GM12878 (cell line): Measurements from ENCODE around the gene TRIP12. TPM values are rescaled to one million over a fixed set of nuclear protein-coding genes. Genes with fewer than 3 reads are reported as not detected.

ENCODE experiments used
- ATAC-seq: fragments of 200-7000 bp; cut with Tn5 transposase; 3 replicates; pipeline ENCODE4 v1.9.1; 2020; ENCODE audit warnings: mild to moderate bottlenecking, moderate library complexity
- BruUV-seq: library from RNA; stranded (reverse); fragments of 400-500 nt; replicated peaks from 2 replicates; lab custom pipeline; 2021; lab: Mats Ljungman, UMichigan
- CTCF ChIA-PET: fragments of 300-600 bp; sonication (Branson Sonifier 250); formaldehyde crosslinking; extraction: SDS; loops from one replicate; lab custom pipeline; 2021; ENCODE audit warnings: inconsistent platforms; lab: Yijun Ruan, JAX
- POLR2A ChIA-PET: fragments of 350-600 bp; formaldehyde crosslinking; extraction: SDS; loops from one replicate; lab custom pipeline; 2021; ENCODE audit warnings: inconsistent platforms; lab: Charles Lee
- RAD21 ChIA-PET: fragments of 300-600 bp; sonication (Branson Sonifier 250); formaldehyde crosslinking; loops from one replicate; lab custom pipeline; 2023; ENCODE audit warnings: antibody characterized with exemption; ENCODE audit not compliant: unreplicated experiment; lab: Charles Lee
- SMC1A ChIA-PET: fragments of 300-600 bp; sonication (Branson Sonifier 250); formaldehyde crosslinking; loops from one replicate; lab custom pipeline; 2023; ENCODE audit not compliant: unreplicated experiment, uncharacterized antibody; lab: Charles Lee
- DNase-seq: peaks from one replicate; pipeline ENCODE4 v3.0.0-alpha.2; 2011; ENCODE audit warnings: low read depth, low spot score
- FAIRE-seq: peaks from 3 replicates; lab custom pipeline; 2011; peaks lifted over from hg19 to GRCh38; lab: Jason Lieb, UNC
- H2AFZ ChIP-seq: 2 replicates; pipeline ENCODE4 v1.6.0; 2011; ENCODE audit warnings: low read depth, low read length, control low read depth; ENCODE audit not compliant: control insufficient read depth
- H3K27ac ChIP-seq: 2 replicates; pipeline ENCODE4 v1.5.1; 2011; ENCODE audit warnings: control low read depth; ENCODE audit not compliant: control insufficient read depth, insufficient read depth
- H3K27me3 ChIP-seq, 2 experiments: replicated peaks in 1 of 2; 2 replicates each; pipeline versions ENCODE4 v1.6.0 to v1.6.1; 2011; ENCODE audit warnings: low read length in 1 of 2; ENCODE audit not compliant: control insufficient read depth in 2 of 2, insufficient read depth in 2 of 2
- H3K36me3 ChIP-seq, 2 experiments: 2 replicates each; pipeline ENCODE4 v1.5.1; 2011; ENCODE audit warnings: low read length in 1 of 2; ENCODE audit not compliant: control insufficient read depth in 2 of 2, insufficient read depth in 2 of 2
- H3K4me1 ChIP-seq: 2 replicates; pipeline ENCODE4 v1.6.1; 2011; ENCODE audit warnings: mild to moderate bottlenecking, low read length, moderate library complexity, mixed read lengths; ENCODE audit not compliant: control insufficient read depth, insufficient read depth
- H3K4me2 ChIP-seq: 2 replicates; pipeline ENCODE4 v1.6.0; 2011; ENCODE audit warnings: control low read depth; ENCODE audit not compliant: control insufficient read depth, insufficient read depth
- H3K4me3 ChIP-seq: fragments of 200-600 bp; sonication (generic); 2 replicates; pipeline ENCODE4 v1.5.1; 2016
- H3K79me2 ChIP-seq: 2 replicates; pipeline ENCODE4 v1.6.0; 2011; ENCODE audit warnings: low read length; ENCODE audit not compliant: control insufficient read depth, insufficient read depth
- H3K9ac ChIP-seq: 2 replicates; pipeline ENCODE4 v1.8.0; 2011; ENCODE audit warnings: low read length, control low read depth, mixed read lengths; ENCODE audit not compliant: control insufficient read depth, insufficient read depth
- H3K9me3 ChIP-seq: replicated peaks from 3 replicates; pipeline ENCODE4 v1.5.1; 2011; ENCODE audit warnings: mild to moderate bottlenecking, low read length; ENCODE audit not compliant: control insufficient read depth, insufficient read depth
- H4K20me1 ChIP-seq: 2 replicates; pipeline ENCODE4 v1.6.0; 2011; ENCODE audit not compliant: control insufficient read depth, insufficient read depth
- ETV6 ChIP-seq, 2 experiments: fragments of 450-650 bp in 1 of 2; IDR thresholded peaks in 1 of 2; conservative IDR thresholded peaks in 1 of 2; 2 replicates each; pipeline ENCODE4 v1.6.1; 2014; ENCODE audit warnings: antibody characterized with exemption in 1 of 2, borderline replicate concordance in 1 of 2, low read depth in 1 of 2, mild to moderate bottlenecking in 1 of 2, moderate library complexity in 1 of 2
- HCFC1 ChIP-seq: fragments of 150-350 bp; IDR thresholded peaks from 2 replicates; pipeline ENCODE4 v1.6.1; 2014; ENCODE audit warnings: low read length
- JUNB ChIP-seq: IDR thresholded peaks from 2 replicates; pipeline ENCODE4 v1.6.1; 2016; ENCODE audit warnings: antibody characterized with exemption, mild to moderate bottlenecking
- POLR2A ChIP-seq: IDR thresholded peaks from 2 replicates; pipeline ENCODE4 v1.6.1; 2011; ENCODE audit warnings: low read depth, mild to moderate bottlenecking, low read length
- SMAD1 ChIP-seq: fragments of 450-650 bp; IDR thresholded peaks from 2 replicates; pipeline ENCODE4 v1.6.1; 2018; ENCODE audit warnings: mild to moderate bottlenecking, low read depth; ENCODE audit not compliant: partially characterized antibody
- SMARCA5 ChIP-seq: fragments of 450-650 bp; IDR thresholded peaks from 2 replicates; pipeline ENCODE4 v1.6.1; 2017; ENCODE audit warnings: mild to moderate bottlenecking
- SPI1 ChIP-seq: IDR thresholded peaks from 2 replicates; pipeline ENCODE4 v1.6.1; 2011; ENCODE audit warnings: low read depth, mild to moderate bottlenecking, low read length, moderate library complexity, borderline replicate concordance; ENCODE audit not compliant: insufficient read depth
- ZNF274 ChIP-seq: IDR thresholded peaks from one replicate; pipeline ENCODE4 v1.8.0; 2011; ENCODE audit not compliant: insufficient read length, insufficient read depth
- ZZZ3 ChIP-seq: IDR thresholded peaks from 2 replicates; pipeline ENCODE4 v1.6.1; 2011; ENCODE audit warnings: low read depth; ENCODE audit not compliant: control insufficient read depth, insufficient read length
- WGBS: methylation state at CpG from one replicate; pipeline ENCODE4 v1.1.6; 2016; ENCODE audit warnings: low lambda C conversion rate; ENCODE audit not compliant: insufficient replicate concordance, insufficient coverage; ENCODE audit errors: missing lambda C conversion rate; 5-methylcytosine and 5-hydroxymethylcytosine counted together
- in situ Hi-C: fragments of 300-500 bp; cut with MboI; formaldehyde crosslinking; loops from 9 replicates; pipeline ENCODE4 v1.14.3; 2018; ENCODE audit warnings: mixed read lengths
- intact Hi-C: fragments of 100-400 bp; cut with micrococcal nuclease; formaldehyde crosslinking; loops from one replicate; pipeline ENCODE4 v1.14.2; 2022; ENCODE audit not compliant: unreplicated experiment
- polyA plus RNA-seq, 11 experiments: library from polyadenylated mRNA; depleted of rRNA in 4 of 11; unstranded in 6 of 11; stranded (reverse) in 5 of 11; fragments of >200 nt; fragmentation: Nextera tagmentation in 4 of 11; fragmentation: Illumina TruSeq in 1 of 11; extraction: Ambion mirVana in 4 of 11; extraction: Trizol in 1 of 11; gene quantifications; 1 replicate in 1 of 11; 2 replicates in 10 of 11; pipeline versions ENCODE4 v1.2.1 to v1.2.3, GENCODE V29; 2011 to 2016; ENCODE audit warnings: inconsistent platforms in 2 of 11, missing spikeins in 2 of 11, low read depth in 1 of 11
- total RNA-seq, 4 experiments: library from RNA; depleted of rRNA in 3 of 4; stranded (reverse); fragments of >200 nt in 3 of 4; fragmentation: Illumina TruSeq in 1 of 4; extraction: Trizol in 1 of 4; gene quantifications; 2 replicates each; pipeline versions ENCODE4 v1.2.1 to v1.2.3, GENCODE V29; 2013 to 2021

The TRIP12 gene
- total and polyA plus RNA-seq, 10 of the 15 experiments (the other 5 are each of a cell fraction or from before 2014, with no cell fraction given): 23.1 to 207 (median 97.0) TPM

- ChIA-PET CTCF (interaction anchor here (0.5 to 6.1 kb wide), 16 partner anchors 10 to 258 kb away, joined by 3 to 107 read pairs (median 6); partner anchors contain the start of genes FBXO36 and TRIP12), SMC1A (interaction anchor here (0.7 to 4.2 kb wide), 20 partner anchors 8 to 130 kb away, joined by 3 to 42 read pairs (median 4); no protein-coding TSS in a partner anchor), RAD21 (interaction anchor here (1.0 to 3.4 kb wide), 9 partner anchors 11 to 252 kb away, joined by 3 to 44 read pairs (median 7); partner anchors contain the start of genes FBXO36 and TRIP12), POLR2A (interaction anchor here (0.5 to 2.0 kb wide), 4 partner anchors 9 to 76 kb away, joined by 3 to 11 read pairs (median 5); partner anchors contain the start of genes FBXO36 and TRIP12)
- no TSS peak for BruUV-seq
- intact Hi-C loops: loop anchor here (1.0 kb wide), 1 partner anchor 109 kb away; no protein-coding TSS in a partner anchor
- Histone ChIP-seq H3K27ac (0 out of 2 replicates have a peak overlapping the region, but pooled peaks have one; percentile 7), H3K27me3 (no peaks in the 10 kb centered on the region), H3K4me3 (0 out of 2 replicates have a peak overlapping the region, but pooled peaks have one; percentile 2), H3K36me3 (peaks cover 0 to 6% of the 10 kb centered on the region in 2 experiments; a peak in 3 of 4 replicates), H4K20me1 (peaks cover 2% of the 10 kb centered on the region; the same call in 1 of the 2 replicates), H3K9me3 (no peaks in the 10 kb centered on the region), H3K79me2 (peaks cover 87% of the 10 kb centered on the region), H3K4me2 (peak overlapping the region; percentile 48; the same call in 1 of the 2 replicates), H3K4me1 (peaks cover 41% of the 10 kb centered on the region), H3K9ac (no peak overlapping the region), H2AFZ (no peak overlapping the region)
- ATAC-seq (peak; percentile 32), DNase-seq (no peak), FAIRE-seq (no peak)
- in situ Hi-C loops: no loop called here
- WGBS: 12% methylated on average over 1 of the region's 1 CpG
- TF ChIP-seq JUNB (peak; percentile 68), SMARCA5 (no peak)
Measured at GRCh38 chr2:229910147-229910831, 11.5 kb downstream of the TRIP12 start.

- in situ Hi-C loops (no loop called here), intact Hi-C loops (no loop called here)
- ChIA-PET POLR2A (interaction anchor here (1.4 kb wide), 1 partner anchor 10 kb away, joined by 3 read pairs; no protein-coding TSS in a partner anchor), SMC1A (interaction anchor here (1.3 to 2.3 kb wide), 3 partner anchors 8 to 14 kb away, joined by 3 to 9 read pairs (median 4); no protein-coding TSS in a partner anchor), RAD21 (no interaction called here), CTCF (interaction anchor here (0.9 to 6.1 kb wide), 7 partner anchors 8 to 108 kb away, joined by 3 to 107 read pairs (median 7); partner anchors contain the start of genes FBXO36 and TRIP12)
- H4K20me1 ChIP-seq: peaks cover 2% of the 10 kb centered on the region; the same call in 1 of the 2 replicates
- peaks cover 0 to 10% of the 10 kb centered on the region in 2 experiments; a peak in 3 of 4 replicates for H3K36me3 ChIP-seq
- H3K4me2 ChIP-seq: no peak overlapping the region
- peaks cover 83% of the 10 kb centered on the region for H3K79me2 ChIP-seq
- DNase-seq: no peak
- ATAC-seq: no peak
- BruUV-seq: no TSS peak
- no peak overlapping the region for H3K9ac ChIP-seq
- no peaks in the 10 kb centered on the region for H3K9me3 ChIP-seq
- H3K27ac ChIP-seq: no peak overlapping the region
- H3K27me3 ChIP-seq: no peaks in the 10 kb centered on the region
- no peak overlapping the region for H2AFZ ChIP-seq
- no peak overlapping the region for H3K4me3 ChIP-seq
- H3K4me1 ChIP-seq: peaks cover 32% of the 10 kb centered on the region
- FAIRE-seq: no peak
- TF ChIP-seq POLR2A (no peak), ETV6 (conservative IDR thresholded peaks at IDR 0.05 in 1 of 2, IDR thresholded peaks at IDR 0.05 in 1 of 2; ENCODE audit: borderline replicate concordance in 1 of 2, low read depth in 1 of 2) (no peak), ZNF274 (no peak), SMAD1 (no peak), SPI1 (no peak), ZZZ3 (no peak), HCFC1 (no peak)
- WGBS: 90% methylated on average over 2 of the region's 2 CpGs
Measured at GRCh38 chr2:229909090-229909489, 12.7 kb downstream of the TRIP12 start.
